GM19328 (cell line): ENCODE results near the gene TBC1D5.

Experiments
- ATAC-seq: cut with Tn5 transposase; IDR thresholded peaks from one replicate; pipeline ENCODE4 v1.9.1; 2021; ENCODE audit warnings: mild to moderate bottlenecking, moderate library complexity; ENCODE audit not compliant: unreplicated experiment

TBC1D5 gene

GRCh38 chr3:17320266-17320665 is 422.2 kb downstream of the TBC1D5 start:
- no peak for ATAC-seq

- ATAC-seq: no peak
Observed at GRCh38 chr3:17315897-17316296, 426.5 kb downstream of the TBC1D5 start.

- ATAC-seq: no peak
Observed at GRCh38 chr3:17314171-17314570, 428.3 kb downstream of the TBC1D5 start.

- ATAC-seq: no peak
Observed at GRCh38 chr3:17313746-17314145, 428.7 kb downstream of the TBC1D5 start.

GRCh38 chr3:17310983-17311382 is 431.4 kb downstream of the TBC1D5 start:
- no peak for ATAC-seq

- no peak for ATAC-seq
Observed at GRCh38 chr3:17307887-17308286, 434.5 kb downstream of the TBC1D5 start.

- no peak for ATAC-seq
Observed at GRCh38 chr3:17307482-17307881, 434.9 kb downstream of the TBC1D5 start.

- no peak for ATAC-seq
Observed at GRCh38 chr3:17304969-17305368, 437.5 kb downstream of the TBC1D5 start.

- ATAC-seq: no peak
Observed at GRCh38 chr3:17302774-17303173, 439.7 kb downstream of the TBC1D5 start.

GRCh38 chr3:17302170-17302569 is 440.3 kb downstream of the TBC1D5 start:
- no peak for ATAC-seq

- ATAC-seq: no peak
Observed at GRCh38 chr3:17301271-17301670, 441.2 kb downstream of the TBC1D5 start.

GRCh38 chr3:17300441-17300840 is 442.0 kb downstream of the TBC1D5 start:
- no peak for ATAC-seq

GRCh38 chr3:17298038-17298437 is 444.4 kb downstream of the TBC1D5 start:
- ATAC-seq: no peak

- ATAC-seq: no peak
Observed at GRCh38 chr3:17292556-17292955, 449.9 kb downstream of the TBC1D5 start.

- no peak for ATAC-seq
Observed at GRCh38 chr3:17290894-17291293, 451.5 kb downstream of the TBC1D5 start.

- ATAC-seq: no peak
Observed at GRCh38 chr3:17288839-17289399, 453.5 kb downstream of the TBC1D5 start.

GRCh38 chr3:17287006-17287689 is 455.3 kb downstream of the TBC1D5 start:
- ATAC-seq: no peak

- no peak for ATAC-seq
Observed at GRCh38 chr3:17278006-17278405, 464.4 kb downstream of the TBC1D5 start.

- ATAC-seq: no peak
Observed at GRCh38 chr3:17266846-17267245, 475.6 kb downstream of the TBC1D5 start.

GRCh38 chr3:17261627-17262369 is 480.6 kb downstream of the TBC1D5 start:
- no peak for ATAC-seq

GRCh38 chr3:17260257-17260656 is 482.2 kb downstream of the TBC1D5 start:
- no peak for ATAC-seq

GRCh38 chr3:17259685-17260084 is 482.7 kb downstream of the TBC1D5 start:
- ATAC-seq: no peak
